ENCODE data around the gene DISP3.

DNA sequence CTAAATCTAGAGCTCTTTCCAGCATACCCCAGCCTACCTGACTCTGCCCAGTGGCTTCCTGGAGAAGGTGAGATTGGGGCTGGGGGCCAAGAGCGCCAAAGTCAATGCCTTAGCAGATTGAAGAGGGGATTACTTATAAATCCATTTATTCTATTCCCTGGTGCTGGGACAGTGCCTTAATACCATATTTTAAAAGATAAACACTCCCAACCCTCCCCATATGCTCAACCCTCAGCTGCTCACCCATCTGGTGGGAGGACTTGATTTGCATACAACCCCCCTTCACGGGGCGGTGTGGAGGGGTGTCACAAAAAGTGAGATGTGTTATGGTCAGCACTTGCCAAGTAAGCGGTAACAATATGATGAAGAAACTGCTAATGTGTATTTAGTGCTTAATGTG, 3.2 kb upstream of the DISP3 start:
- TF ChIP-seq, protein P1, sequence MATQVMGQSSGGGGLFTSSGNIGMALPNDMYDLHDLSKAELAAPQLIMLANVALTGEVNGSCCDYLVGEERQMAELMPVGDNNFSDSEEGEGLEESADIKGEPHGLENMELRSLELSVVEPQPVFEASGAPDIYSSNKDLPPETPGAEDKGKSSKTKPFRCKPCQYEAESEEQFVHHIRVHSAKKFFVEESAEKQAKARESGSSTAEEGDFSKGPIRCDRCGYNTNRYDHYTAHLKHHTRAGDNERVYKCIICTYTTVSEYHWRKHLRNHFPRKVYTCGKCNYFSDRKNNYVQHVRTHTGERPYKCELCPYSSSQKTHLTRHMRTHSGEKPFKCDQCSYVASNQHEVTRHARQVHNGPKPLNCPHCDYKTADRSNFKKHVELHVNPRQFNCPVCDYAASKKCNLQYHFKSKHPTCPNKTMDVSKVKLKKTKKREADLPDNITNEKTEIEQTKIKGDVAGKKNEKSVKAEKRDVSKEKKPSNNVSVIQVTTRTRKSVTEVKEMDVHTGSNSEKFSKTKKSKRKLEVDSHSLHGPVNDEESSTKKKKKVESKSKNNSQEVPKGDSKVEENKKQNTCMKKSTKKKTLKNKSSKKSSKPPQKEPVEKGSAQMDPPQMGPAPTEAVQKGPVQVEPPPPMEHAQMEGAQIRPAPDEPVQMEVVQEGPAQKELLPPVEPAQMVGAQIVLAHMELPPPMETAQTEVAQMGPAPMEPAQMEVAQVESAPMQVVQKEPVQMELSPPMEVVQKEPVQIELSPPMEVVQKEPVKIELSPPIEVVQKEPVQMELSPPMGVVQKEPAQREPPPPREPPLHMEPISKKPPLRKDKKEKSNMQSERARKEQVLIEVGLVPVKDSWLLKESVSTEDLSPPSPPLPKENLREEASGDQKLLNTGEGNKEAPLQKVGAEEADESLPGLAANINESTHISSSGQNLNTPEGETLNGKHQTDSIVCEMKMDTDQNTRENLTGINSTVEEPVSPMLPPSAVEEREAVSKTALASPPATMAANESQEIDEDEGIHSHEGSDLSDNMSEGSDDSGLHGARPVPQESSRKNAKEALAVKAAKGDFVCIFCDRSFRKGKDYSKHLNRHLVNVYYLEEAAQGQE (IDR thresholded peaks at IDR 0.05; ENCODE audit: low read depth, low read length) = no peak
- TF ChIP-seq ELF1 (IDR thresholded peaks at IDR 0.05) (no peak), RFX5 (IDR thresholded peaks at IDR 0.05; ENCODE audit: low read length) (no peak), EP300 (IDR thresholded peaks at IDR 0.05; ENCODE audit: borderline replicate concordance in 1 of 2, low read depth in 1 of 2, low read length in 1 of 2) (no peak), EZH2phosphoT487 (IDR thresholded peaks at IDR 0.05; ENCODE audit: borderline replicate concordance, low read depth) (no peak), SIN3A (IDR thresholded peaks at IDR 0.05; ENCODE audit: borderline replicate concordance, low read depth, low read length) (no peak)
- TF ChIP-seq, protein P2, sequence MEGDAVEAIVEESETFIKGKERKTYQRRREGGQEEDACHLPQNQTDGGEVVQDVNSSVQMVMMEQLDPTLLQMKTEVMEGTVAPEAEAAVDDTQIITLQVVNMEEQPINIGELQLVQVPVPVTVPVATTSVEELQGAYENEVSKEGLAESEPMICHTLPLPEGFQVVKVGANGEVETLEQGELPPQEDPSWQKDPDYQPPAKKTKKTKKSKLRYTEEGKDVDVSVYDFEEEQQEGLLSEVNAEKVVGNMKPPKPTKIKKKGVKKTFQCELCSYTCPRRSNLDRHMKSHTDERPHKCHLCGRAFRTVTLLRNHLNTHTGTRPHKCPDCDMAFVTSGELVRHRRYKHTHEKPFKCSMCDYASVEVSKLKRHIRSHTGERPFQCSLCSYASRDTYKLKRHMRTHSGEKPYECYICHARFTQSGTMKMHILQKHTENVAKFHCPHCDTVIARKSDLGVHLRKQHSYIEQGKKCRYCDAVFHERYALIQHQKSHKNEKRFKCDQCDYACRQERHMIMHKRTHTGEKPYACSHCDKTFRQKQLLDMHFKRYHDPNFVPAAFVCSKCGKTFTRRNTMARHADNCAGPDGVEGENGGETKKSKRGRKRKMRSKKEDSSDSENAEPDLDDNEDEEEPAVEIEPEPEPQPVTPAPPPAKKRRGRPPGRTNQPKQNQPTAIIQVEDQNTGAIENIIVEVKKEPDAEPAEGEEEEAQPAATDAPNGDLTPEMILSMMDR (IDR thresholded peaks at IDR 0.05) = no peak
